ENCODE measurements around the gene TUNAR. TPM values are rescaled to one million over a fixed set of nuclear protein-coding genes. Genes with fewer than 3 reads are reported as not detected.

TUNAR gene
- under 1 TPM in 1 of 2 donors, not detected in 1; 0.09 TPM for total RNA-seq
- polyA plus RNA-seq: under 1 TPM in 1 of 2 donors, not detected in 1; 0.01 TPM
- long read RNA-seq, donor 1: 0 reads
- long read RNA-seq, donor 2: 0 reads
- long read RNA-seq, donor 3: 0 reads
- long read RNA-seq, donor 4: 0 reads
- long read RNA-seq, donor 5: 0 reads

DNA sequence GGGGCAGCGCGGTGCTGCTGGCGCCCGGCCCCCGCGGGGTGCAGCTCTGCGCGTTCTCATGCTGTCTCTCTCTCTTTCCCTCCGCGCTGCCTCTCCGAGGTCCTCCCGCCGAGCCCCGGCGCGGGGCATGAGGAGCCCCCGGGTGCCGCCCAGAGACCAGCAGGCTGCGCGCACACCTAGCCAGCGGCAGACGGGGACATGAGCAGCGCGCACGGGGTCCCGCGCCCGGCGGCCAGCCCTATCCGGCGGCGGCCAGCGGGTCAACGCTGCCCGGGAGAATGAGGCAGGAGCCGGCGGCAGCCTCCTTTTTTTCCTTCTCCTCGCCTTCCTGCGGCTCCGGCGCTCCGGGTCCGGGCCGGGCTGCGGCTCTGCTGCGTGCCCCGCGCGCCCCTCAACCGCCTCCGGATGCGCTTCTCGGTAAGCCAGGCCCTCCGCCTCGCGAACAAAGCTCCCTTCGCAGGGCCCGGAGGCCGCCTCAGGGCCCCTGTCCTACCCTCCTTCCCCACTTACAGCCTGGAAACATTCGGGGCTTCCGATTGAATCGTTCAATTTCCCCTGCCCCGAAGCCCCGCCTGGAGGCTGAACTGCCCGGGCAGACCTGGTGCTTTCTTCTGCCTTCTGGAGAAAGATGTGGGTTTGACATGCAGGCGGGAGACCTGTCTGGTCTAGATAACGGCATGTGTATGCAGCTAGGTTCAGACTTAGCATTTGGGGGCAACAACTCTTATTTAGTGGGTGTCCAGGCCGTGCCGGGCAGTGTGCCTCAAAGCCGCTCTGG, at the start of gene TUNAR:
TSS of gene TUNAR (plus strand) at position 72 of the 778 bp plus-strand sequence.
- no peak within 1 kb of the TSS for H3K27ac ChIP-seq (ENCODE audit: low read depth in 1 of 2, low read length in 1 of 2)
- no peaks in the 10 kb centered on the region for H3K36me3 ChIP-seq (ENCODE audit: control insufficient read depth in 4 of 4, insufficient read depth in 4 of 4, low read length in 4 of 4)
- WGBS, 2 donors: 4 to 6% methylated on average over 47 to 70 of the region's 70 CpGs
- TF ChIP-seq, protein P1, sequence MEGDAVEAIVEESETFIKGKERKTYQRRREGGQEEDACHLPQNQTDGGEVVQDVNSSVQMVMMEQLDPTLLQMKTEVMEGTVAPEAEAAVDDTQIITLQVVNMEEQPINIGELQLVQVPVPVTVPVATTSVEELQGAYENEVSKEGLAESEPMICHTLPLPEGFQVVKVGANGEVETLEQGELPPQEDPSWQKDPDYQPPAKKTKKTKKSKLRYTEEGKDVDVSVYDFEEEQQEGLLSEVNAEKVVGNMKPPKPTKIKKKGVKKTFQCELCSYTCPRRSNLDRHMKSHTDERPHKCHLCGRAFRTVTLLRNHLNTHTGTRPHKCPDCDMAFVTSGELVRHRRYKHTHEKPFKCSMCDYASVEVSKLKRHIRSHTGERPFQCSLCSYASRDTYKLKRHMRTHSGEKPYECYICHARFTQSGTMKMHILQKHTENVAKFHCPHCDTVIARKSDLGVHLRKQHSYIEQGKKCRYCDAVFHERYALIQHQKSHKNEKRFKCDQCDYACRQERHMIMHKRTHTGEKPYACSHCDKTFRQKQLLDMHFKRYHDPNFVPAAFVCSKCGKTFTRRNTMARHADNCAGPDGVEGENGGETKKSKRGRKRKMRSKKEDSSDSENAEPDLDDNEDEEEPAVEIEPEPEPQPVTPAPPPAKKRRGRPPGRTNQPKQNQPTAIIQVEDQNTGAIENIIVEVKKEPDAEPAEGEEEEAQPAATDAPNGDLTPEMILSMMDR (IDR thresholded peaks at IDR 0.05; ENCODE audit: control extremely low read depth, extremely low read depth): no peak
- peaks cover 0 to 3% (median 0%) of the 10 kb centered on the region in 5 donors for H3K4me1 ChIP-seq (ENCODE audit: control insufficient read depth in 5 of 5, insufficient read depth in 5 of 5, low read length in 5 of 5)
- H3K4me3 ChIP-seq: no peak within 1 kb of the TSS
- DNase-seq (no peak), ATAC-seq (ENCODE audit: insufficient read depth, low FRiP score) (no peak)
- peaks cover 0 to 8% (median 0%) of the 10 kb centered on the region in 4 donors for H3K9me3 ChIP-seq (ENCODE audit: control insufficient read depth in 4 of 4, insufficient read depth in 3 of 4, low read length in 3 of 4)
- H3K27me3 ChIP-seq (ENCODE audit: control insufficient read depth in 3 of 3, insufficient read depth in 3 of 3, low read length in 2 of 3): peaks cover 42 to 74% (median 48%) of the 10 kb centered on the region in 3 donors
- H3K9ac ChIP-seq (ENCODE audit: insufficient read depth in 1 of 2, low read length in 2 of 2): no peak within 1 kb of the TSS

DNA sequence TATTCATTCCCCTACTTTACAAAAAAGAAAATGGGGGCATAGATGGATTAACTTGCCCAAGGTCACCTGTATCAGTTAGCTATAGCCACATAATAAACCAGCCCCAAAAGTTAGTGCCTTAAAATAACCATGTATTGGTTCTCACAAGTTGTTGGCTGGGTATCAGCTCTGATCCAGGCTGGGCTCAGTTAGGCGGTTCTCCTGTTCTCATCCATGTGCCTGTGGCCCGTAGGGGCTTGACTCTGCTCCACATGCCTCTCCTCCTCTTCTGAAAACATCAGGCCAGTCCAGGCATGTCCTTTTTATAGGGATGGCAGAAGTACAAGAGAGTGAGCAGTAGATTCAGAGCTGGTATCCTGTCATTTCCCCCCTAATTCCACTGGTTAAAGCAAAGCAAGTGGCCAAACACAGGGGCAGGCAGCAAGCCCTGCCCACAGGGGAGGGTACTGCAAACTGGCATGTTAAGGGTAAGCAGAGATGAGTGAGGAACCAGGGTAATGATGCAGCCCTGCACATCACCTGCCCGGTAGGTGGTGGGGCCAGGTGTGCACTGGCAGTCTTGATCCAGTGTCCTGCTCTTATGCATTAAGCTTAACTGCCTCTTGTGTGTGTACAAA, 47.9 kb upstream of the TUNAR start:
- Histone ChIP-seq H3K9ac (ENCODE audit: insufficient read depth in 1 of 2, low read length in 2 of 2) (no peak overlapping the region), H3K9me3 (ENCODE audit: control insufficient read depth in 4 of 4, insufficient read depth in 3 of 4, low read length in 3 of 4) (peaks cover 0 to 8% (median 0%) of the 10 kb centered on the region in 4 donors), H3K4me3 (no peak overlapping the region), H3K36me3 (ENCODE audit: control insufficient read depth in 4 of 4, insufficient read depth in 4 of 4, low read length in 4 of 4) (no peaks in the 10 kb centered on the region), H3K27ac (ENCODE audit: low read depth in 1 of 2, low read length in 1 of 2) (no peak overlapping the region), H3K27me3 (ENCODE audit: control insufficient read depth in 3 of 3, insufficient read depth in 3 of 3, low read length in 2 of 3) (no peaks in the 10 kb centered on the region), H3K4me1 (ENCODE audit: control insufficient read depth in 5 of 5, insufficient read depth in 5 of 5, low read length in 5 of 5) (no peaks in the 10 kb centered on the region)
- TF ChIP-seq, protein P1 (IDR thresholded peaks at IDR 0.05; ENCODE audit: control extremely low read depth, extremely low read depth): no peak
- WGBS, 2 donors: 80 to 91% methylated on average over 3 of the region's 3 CpGs
- DNase-seq (no peak), ATAC-seq (ENCODE audit: insufficient read depth, low FRiP score) (no peak)

DNA sequence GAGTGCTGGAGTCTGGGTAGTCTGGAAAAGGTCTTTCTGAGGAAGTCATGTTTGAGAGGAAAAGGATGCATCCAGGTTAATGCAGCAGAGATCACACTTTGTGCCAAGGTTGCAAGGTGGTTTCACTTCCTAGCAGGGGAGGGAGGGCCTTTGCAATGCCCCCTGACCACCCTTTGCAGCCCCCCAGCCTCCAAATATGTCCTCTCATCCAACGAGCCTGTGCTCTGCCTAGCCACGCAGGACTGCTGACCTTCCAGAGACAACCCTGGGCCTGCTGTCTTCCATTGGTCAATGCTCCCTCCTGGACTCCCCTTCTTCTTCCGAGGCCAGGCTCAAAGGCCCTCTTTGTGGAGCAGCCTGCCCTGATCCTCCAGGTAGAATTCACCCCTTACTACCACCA, 47.3 kb upstream of the TUNAR start:
- H3K27me3 ChIP-seq (ENCODE audit: control insufficient read depth in 3 of 3, insufficient read depth in 3 of 3, low read length in 2 of 3): peaks cover 0 to 2% (median 0%) of the 10 kb centered on the region in 3 donors
- H3K27ac ChIP-seq (ENCODE audit: low read depth in 1 of 2, low read length in 1 of 2): no peak overlapping the region
- WGBS, 2 donors: 82 to 88% methylated on average over 3 of the region's 3 CpGs
- H3K9ac ChIP-seq (ENCODE audit: insufficient read depth in 1 of 2, low read length in 2 of 2): no peak overlapping the region
- DNase-seq (no peak), ATAC-seq (ENCODE audit: insufficient read depth, low FRiP score) (no peak)
- no peak overlapping the region for H3K4me3 ChIP-seq
- H3K36me3 ChIP-seq (ENCODE audit: control insufficient read depth in 4 of 4, insufficient read depth in 4 of 4, low read length in 4 of 4): no peaks in the 10 kb centered on the region
- H3K4me1 ChIP-seq (ENCODE audit: control insufficient read depth in 5 of 5, insufficient read depth in 5 of 5, low read length in 5 of 5): no peaks in the 10 kb centered on the region
- TF ChIP-seq, protein P1 (IDR thresholded peaks at IDR 0.05; ENCODE audit: control extremely low read depth, extremely low read depth): no peak
- H3K9me3 ChIP-seq (ENCODE audit: control insufficient read depth in 4 of 4, insufficient read depth in 3 of 4, low read length in 3 of 4): peaks cover 0 to 8% (median 0%) of the 10 kb centered on the region in 4 donors

Measured in lung (tissue), 16 donors.